Gastroesophageal sphincter (tissue), 4 donors: ENCODE data around the gene PLIN5. TPM values are rescaled to one million over a fixed set of nuclear protein-coding genes. Genes with fewer than 3 reads are reported as not detected.

Experiments
- ATAC-seq: fragments of 150-250 bp; one replicate; pipeline ENCODE4 v1.9.1; 2016; ENCODE audit warnings: mild to moderate bottlenecking, moderate library complexity
- H3K27ac ChIP-seq, 4 donors: fragments of 200-600 bp; sonication (generic) in 3 of 4; 1 replicate in 3 of 4; 2 replicates in 1 of 4; pipeline ENCODE4 v1.5.1; 2016 to 2019
- H3K27me3 ChIP-seq: fragments of 200-600 bp; sonication (generic); one replicate; pipeline ENCODE4 v1.5.1; 2019
- H3K36me3 ChIP-seq, 2 donors: fragments of 200-600 bp; sonication (generic); one replicate each; pipeline ENCODE4 v1.5.1; 2019; ENCODE audit warnings: control low read depth in 1 of 2
- H3K4me1 ChIP-seq, 3 donors: fragments of 200-600 bp; sonication (generic); 1 replicate in 2 of 3; 2 replicates in 1 of 3; pipeline ENCODE4 v1.5.1; 2016 to 2019; ENCODE audit warnings: control low read depth in 2 of 3
- H3K4me3 ChIP-seq, 2 donors: fragments of 200-600 bp; sonication (generic); one replicate each; pipeline ENCODE4 v1.5.1; 2019; ENCODE audit warnings: mild to moderate bottlenecking in 1 of 2, moderate library complexity in 1 of 2
- H3K9me3 ChIP-seq, 3 donors: fragments of 200-600 bp; sonication (generic); one replicate each; pipeline ENCODE4 v1.5.1; 2017 to 2019; ENCODE audit warnings: control low read depth in 2 of 3
- CTCF ChIP-seq, 4 experiments: fragments of 200-600 bp in 2 of 4; fragments of 450-650 bp in 2 of 4; sonication (generic) in 1 of 4; IDR thresholded peaks; one replicate each; pipeline ENCODE4 v1.5.1; 2017 to 2019; ENCODE audit warnings: antibody characterized with exemption in 4 of 4, mild to moderate bottlenecking in 2 of 4, moderate library complexity in 2 of 4
- EP300 ChIP-seq: sonication (generic); formaldehyde crosslinking; IDR thresholded peaks from one replicate; pipeline ENCODE4 v1.6.1; 2017; ENCODE audit warnings: antibody characterized with exemption, mild to moderate bottlenecking
- POLR2A ChIP-seq, 2 donors: fragments of 450-650 bp; IDR thresholded peaks; one replicate each; pipeline ENCODE4 v1.6.1; 2017; ENCODE audit warnings: antibody characterized with exemption in 2 of 2, mild to moderate bottlenecking in 2 of 2, moderate library complexity in 1 of 2
- POLR2AphosphoS5 ChIP-seq: sonication (generic); formaldehyde crosslinking; IDR thresholded peaks from one replicate; pipeline ENCODE4 v1.6.1; 2017; ENCODE audit warnings: antibody characterized with exemption
- WGBS, 2 donors: methylation state at CpG; one replicate each; pipeline ENCODE4 v1.1.5; 2018; ENCODE audit warnings: low coverage in 1 of 2; 5-methylcytosine and 5-hydroxymethylcytosine counted together
- total RNA-seq, 4 donors: library from RNA; depleted of rRNA; stranded (reverse); fragments of >200 nt; gene quantifications; one replicate each; pipeline ENCODE4 v1.1.0, GENCODE V29; 2016

PLIN5 gene
- total RNA-seq, 4 donors from 2014 or later: 0.49 to 24.3 (median 11.2) TPM

- WGBS, 2 donors: 95% methylated on average over 3 of the region's 5 CpGs; no CpG with 5 or more reads in 1 of the 2 donors
Measured at GRCh38 chr19:4577020-4577782, 42.2 kb upstream of the PLIN5 start.

GRCh38 chr19:4576016-4576933 lies 41.3 kb upstream of the PLIN5 start:
- Histone ChIP-seq H3K4me3 (no peak overlapping the region), H3K9me3 (no peaks in the 10 kb centered on the region), H3K36me3 (no peaks in the 10 kb centered on the region), H3K4me1 (peaks cover 0 to 29% (median 3%) of the 10 kb centered on the region in 3 donors), H3K27me3 (peaks cover 88% of the 10 kb centered on the region), H3K27ac (peak overlapping the region in 3 of 4 donors; percentile 58 to 77 (median 70))
- peak; percentile 44 for ATAC-seq
- WGBS, 2 donors: 58 to 80% methylated on average over 4 to 12 of the region's 17 CpGs
- peak in 3 of 4 experiments; percentile 48 to 68 (median 56) for TF ChIP-seq CTCF (IDR thresholded peaks at IDR 0.05)
- TF ChIP-seq EP300: no peak

More at GRCh38 chr19:4577020-4577782, 42.2 kb upstream of the PLIN5 start:
- H3K27me3 ChIP-seq: peaks cover 96% of the 10 kb centered on the region
- TF ChIP-seq POLR2A (IDR thresholded peaks at IDR 0.05) (no peak), POLR2AphosphoS5 (no peak)
- ATAC-seq: no peak
- no peak overlapping the region for H3K4me3 ChIP-seq
- H3K4me1 ChIP-seq: peaks cover 0 to 36% (median 3%) of the 10 kb centered on the region in 3 donors
- H3K27ac ChIP-seq: no peak overlapping the region
- no peaks in the 10 kb centered on the region for H3K36me3 ChIP-seq
- no peaks in the 10 kb centered on the region for H3K9me3 ChIP-seq

GRCh38 chr19:4575267-4576015 lies 40.4 kb upstream of the PLIN5 start:
- peak; percentile 71 for ATAC-seq
- peak overlapping the region in 3 of 4 donors; percentile 66 to 77 (median 70) for H3K27ac ChIP-seq
- no peaks in the 10 kb centered on the region for H3K9me3 ChIP-seq
- no peak overlapping the region for H3K4me3 ChIP-seq
- no peak for TF ChIP-seq EP300
- no peak for TF ChIP-seq POLR2A (IDR thresholded peaks at IDR 0.05)
- TF ChIP-seq POLR2AphosphoS5: peak; percentile 71
- peaks cover 80% of the 10 kb centered on the region for H3K27me3 ChIP-seq
- peaks cover 0 to 21% (median 0%) of the 10 kb centered on the region in 3 donors for H3K4me1 ChIP-seq
- no peaks in the 10 kb centered on the region for H3K36me3 ChIP-seq
- WGBS, 2 donors: 19 to 33% methylated on average over 3 to 10 of the region's 19 CpGs

- 74 to 82% methylated on average over 4 to 6 of the region's 6 CpGs for WGBS, 2 donors
- no peaks in the 10 kb centered on the region for H3K9me3 ChIP-seq
- H3K4me3 ChIP-seq: no peak overlapping the region
- H3K4me1 ChIP-seq: peaks cover 0 to 18% (median 0%) of the 10 kb centered on the region in 3 donors
- ATAC-seq: no peak
- H3K27me3 ChIP-seq: peaks cover 63% of the 10 kb centered on the region
- no peak overlapping the region for H3K27ac ChIP-seq
- TF ChIP-seq EP300 (no peak), CTCF (IDR thresholded peaks at IDR 0.05) (no peak), POLR2AphosphoS5 (no peak), POLR2A (IDR thresholded peaks at IDR 0.05) (no peak)
- no peaks in the 10 kb centered on the region for H3K36me3 ChIP-seq
Measured at GRCh38 chr19:4573682-4574081, 38.7 kb upstream of the PLIN5 start.

GRCh38 chr19:4571305-4571917 lies 36.4 kb upstream of the PLIN5 start:
- Histone ChIP-seq H3K4me3 (no peak overlapping the region), H3K4me1 (peaks cover 0 to 18% (median 0%) of the 10 kb centered on the region in 3 donors), H3K27me3 (peaks cover 51% of the 10 kb centered on the region), H3K36me3 (no peaks in the 10 kb centered on the region), H3K27ac (no peak overlapping the region), H3K9me3 (no peaks in the 10 kb centered on the region)
- WGBS, 2 donors: 32 to 48% methylated on average over 7 to 11 of the region's 22 CpGs
- ATAC-seq: no peak
- TF ChIP-seq CTCF (IDR thresholded peaks at IDR 0.05) (no peak), EP300 (no peak), POLR2A (IDR thresholded peaks at IDR 0.05) (no peak), POLR2AphosphoS5 (no peak)
